ENCODE data around the gene KRTAP12-4.
"Not testable (repeated sequence)": the region's sequence is repeated elsewhere in the genome, so short reads cannot be mapped to it uniquely, and the experiment has no call there.

KRTAP12-4 gene

DNA sequence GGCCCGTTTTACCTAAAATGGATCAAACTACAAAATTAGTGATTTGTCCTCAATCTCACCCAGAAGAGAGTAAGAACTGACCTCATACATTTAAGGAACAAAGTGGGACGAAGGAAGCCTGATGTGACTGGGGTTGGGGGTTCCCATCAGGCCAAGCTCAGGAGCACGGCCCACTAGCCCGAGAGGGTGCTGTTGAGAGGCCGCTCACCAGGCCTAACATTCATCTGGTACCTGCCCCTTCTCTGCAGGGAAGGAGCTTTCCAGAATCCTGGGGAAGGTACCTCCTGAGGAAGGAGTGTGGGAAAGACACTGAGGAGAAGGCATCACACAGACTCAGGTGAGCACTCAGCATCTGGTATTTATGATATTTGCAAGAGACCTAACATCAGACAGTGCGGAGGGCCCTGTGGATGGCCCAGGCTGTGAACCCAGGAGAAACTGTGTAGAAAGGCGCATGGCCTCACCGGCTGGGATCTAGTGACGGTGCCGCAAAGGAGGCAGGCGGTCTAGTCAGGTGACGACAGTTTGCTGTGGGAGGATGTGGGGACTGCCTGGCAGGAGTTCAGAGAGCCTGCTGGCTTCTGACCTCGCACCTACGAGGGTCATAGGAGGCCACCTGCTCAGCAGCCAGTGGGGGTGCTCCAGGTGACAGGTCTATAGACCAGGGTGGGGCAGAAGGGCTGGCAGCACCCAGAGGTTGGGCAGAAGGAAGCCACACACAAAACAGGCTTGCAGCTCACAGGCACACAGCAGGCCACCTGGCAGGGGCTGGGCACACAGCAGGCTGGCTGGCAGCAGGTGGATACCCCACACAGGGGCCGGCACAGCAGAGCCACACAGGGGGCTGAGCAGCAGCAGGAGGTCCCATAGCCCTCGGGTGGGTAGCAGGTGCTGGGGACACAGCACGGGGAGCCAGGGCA, 543 bp downstream of the KRTAP12-4 start:
- peak; percentile 14 to 40 for DNase-seq

DNA sequence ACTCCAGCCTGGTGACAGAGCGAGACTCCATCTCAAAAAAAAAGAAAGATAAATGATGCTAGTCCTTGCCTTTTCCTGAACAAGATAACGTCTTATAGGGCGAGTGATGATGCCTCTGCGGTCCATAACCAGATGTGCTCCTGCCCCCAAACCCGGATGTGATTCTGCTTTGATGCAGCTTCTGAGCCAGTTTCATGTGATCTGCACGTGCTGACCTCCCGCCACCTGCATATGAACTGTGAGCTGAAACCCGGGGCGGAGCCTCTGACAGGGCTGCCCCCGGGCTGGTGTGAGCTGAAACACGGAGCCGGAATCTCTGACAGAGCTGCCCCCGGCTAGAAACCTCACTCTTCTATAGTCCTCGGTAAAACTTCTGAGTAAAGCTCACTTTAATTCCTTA, 1.3 kb downstream of the KRTAP12-4 start:
- DNase-seq, result no peak

DNA sequence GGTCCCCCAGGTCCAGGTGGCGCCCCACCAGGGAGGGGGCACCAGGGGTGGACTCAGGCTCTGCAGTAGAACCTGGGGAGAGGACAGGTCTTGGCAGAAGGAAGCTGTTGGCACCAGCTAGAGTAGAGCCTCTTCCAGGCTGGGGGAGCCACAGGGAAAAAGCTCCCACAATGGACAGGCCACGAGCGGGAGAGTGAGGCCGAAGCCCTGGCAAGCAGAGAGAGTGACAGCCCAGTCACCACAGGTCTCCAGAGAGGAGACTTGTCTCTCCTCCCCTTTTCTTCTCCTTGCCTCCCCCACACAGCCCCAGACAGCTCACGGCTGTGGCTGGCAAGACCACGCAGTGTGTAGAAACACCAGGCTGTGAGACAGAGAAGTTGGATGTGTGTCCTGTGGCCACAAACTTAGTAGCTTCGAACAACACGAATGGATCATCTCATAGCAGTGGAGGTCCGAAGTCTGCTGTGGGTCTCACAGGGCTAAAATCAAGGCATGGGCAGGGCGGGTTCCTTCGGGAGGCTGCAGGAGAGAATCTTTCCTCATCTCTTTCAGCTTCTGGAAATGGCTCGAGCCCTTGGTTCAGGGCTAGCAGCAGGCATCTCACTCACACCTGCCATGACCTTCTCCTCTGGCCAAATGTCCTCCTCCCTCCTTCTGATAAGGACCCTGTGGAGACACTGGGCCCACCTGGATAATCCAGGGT, 3.3 kb downstream of the KRTAP12-4 start:
- DNase-seq, result no peak

DNA sequence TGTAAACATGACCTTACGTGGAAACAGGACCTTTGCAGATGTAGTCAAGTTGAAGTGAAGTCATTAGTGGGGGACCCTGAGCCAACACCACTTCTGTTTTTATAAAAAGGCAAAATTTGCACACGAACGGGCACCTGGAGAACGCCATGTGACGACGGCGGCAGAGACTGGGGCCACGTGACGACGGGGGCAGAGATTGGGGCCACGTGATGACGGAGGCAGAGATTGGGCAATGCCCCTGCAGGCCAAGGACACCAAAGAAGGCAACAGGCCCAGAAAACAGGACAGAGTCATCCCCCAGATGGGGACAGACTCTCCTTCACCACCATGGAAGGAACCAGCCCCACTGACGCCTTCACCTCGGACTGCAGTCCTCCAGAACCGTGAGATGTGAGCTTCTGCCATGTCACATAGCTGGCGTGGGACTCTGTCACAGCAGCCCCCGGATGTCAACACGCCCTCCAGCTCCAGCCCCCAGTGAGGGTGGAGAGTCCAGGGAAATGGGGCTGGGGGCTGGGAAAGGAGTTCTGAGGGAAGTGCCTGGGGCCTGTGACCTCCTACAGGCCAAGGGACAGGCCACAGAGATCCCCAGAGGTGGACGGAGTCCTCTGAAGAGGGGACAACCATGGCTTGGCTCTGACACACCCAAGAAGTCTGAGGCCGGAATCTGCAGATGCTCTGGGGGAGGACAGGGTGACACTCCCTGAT, 4.0 kb downstream of the KRTAP12-4 start:
- DNase-seq, result no peak

DNA sequence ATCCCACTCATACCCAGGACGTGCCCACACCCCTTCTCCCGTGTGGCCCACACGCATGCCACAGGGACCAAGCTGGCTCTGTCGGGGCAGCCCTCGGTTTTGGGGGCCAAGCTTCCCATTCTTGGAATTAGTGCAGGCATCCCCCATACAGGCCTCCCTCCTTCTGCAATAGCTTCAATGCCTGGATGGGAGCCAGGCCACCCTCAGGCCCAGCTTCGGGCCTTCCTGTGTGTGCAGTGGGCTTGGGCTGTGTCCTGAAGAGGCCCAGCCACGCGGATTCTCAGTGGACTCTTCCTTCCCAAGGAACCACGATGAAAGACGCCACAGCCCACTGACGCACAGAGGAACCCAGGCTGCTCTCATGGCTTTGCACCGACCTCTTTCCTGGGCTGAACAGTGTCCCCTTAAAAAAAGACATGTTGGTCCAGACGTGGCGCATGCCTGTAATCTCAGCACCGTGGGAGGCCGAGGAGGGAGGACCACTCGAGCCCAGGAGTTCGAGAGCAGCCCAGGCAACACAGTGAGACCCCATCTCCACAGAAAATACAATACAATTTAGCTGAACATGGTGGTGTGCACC, 4.8 kb downstream of the KRTAP12-4 start:
- DNase-seq, result no peak

DNA sequence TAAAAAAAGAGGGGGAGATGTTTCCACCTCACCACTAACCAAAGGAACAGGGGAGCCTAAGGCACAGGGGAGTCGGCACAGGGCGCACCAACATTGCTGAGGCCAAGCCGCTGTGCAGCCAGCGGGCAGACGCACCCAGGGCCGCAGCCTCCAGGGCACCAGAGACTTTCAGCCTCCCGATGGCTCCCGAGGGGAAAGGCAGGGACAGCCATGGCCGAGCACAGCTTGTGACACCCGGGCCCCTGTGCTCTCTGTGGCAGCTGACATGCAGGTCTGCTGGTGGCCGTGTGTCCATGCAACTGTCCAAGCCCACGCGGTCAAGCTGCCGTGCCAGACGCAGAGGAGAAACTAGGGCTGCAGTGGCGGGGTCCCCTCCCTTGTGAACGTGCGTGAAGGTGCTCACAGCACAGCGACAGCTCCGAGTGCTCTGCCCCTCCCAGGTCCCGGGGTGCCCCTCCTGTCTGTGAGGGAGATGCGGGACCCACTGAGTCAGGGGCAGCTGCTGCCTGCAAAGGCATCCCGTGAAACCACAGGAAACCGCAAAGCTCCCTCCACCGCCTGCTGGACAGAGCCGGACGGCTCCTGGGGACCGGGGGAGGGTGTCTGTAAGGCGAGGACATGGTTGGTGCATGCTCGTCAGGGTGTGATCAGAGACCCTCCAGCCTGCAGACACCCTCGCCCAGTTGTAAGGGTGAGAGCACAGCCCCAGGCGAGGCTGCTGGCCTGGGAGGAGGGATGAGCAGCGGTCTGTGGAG, 5.7 kb downstream of the KRTAP12-4 start:
- no peak for DNase-seq

DNA sequence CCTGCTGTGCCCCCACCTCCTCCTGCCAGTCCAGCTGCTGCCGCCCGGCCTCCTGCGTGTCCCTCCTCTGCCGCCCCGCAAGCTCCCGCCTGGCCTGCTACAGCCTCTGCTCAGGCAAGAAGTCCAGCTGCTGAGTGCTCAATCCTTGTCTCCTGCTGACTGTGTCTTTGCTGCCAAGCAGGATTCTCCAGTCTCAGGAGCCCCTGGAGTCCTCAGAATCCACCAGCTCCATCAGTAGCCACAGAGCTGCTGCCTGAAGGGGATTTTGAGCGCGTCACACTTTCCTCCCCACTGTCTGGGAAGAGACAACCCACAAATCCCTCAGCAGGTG, 7.3 kb downstream of the KRTAP12-4 start:
- DNase-seq, result no peak

DNA sequence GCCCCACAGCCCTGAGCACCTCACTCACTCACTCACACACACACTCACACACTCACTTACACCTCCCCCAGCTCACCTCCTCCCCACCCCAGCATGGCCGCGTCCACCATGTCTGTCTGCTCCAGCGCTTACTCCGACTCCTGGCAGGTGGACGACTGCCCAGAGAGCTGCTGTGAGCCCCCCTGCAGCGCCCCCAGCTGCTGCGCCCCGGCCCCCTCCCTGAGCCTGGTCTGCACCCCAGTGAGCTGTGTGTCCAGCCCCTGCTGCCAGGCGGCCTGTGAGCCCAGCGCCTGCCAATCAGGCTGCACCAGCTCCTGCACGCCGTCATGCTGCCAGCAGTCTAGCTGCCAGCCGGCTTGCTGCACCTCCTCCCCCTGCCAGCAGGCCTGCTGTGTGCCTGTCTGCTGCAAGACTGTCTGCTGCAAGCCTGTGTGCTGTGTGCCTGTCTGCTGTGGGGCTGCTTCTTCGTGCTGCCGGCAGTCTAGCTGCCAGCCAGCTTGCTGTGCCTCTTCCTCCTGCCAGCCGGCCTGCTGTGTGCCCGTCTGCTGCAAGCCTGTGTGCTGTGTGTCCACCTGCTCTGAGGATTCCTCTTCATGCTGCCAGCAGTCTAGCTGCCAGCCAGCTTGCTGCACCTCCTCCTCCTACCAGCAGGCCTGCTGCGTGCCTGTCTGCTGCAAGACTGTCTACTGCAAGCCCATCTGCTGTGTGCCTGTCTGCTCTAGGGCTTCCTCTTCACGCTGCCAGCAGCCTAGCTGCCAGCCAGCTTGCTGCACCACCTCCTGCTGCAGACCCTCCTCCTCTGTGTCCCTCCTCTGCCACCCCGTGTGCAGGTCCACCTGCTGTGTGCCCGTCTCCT, 7.9 kb downstream of the KRTAP12-4 start, which contains the start of gene KRTAP10-11:
Gene KRTAP10-11, plus strand, starts transcription at position 49 of the 856 bp plus-strand sequence. Its CDS starts 45 bp downstream, at position 94.
- DNase-seq, result not testable (repeated sequence)

DNA sequence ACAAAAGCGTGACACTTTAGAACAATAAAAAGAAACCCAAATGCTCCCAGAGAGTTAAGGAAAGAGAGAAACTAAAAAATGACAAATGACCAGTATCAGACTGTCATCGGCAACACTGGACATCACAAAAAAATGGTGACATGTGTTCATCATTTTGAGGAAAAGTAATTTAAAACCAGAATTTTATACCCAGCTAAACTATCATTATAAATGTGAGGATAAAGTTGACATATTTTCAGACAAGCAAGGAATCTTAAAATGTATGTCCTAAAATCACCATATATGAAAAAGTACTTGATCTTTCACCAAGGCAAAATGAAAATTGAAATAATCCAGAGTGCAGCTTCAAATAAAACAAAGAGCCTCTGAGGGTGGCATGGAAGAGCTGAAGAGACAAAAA, 9.6 kb downstream of the KRTAP12-4 start:
- no peak for DNase-seq

DNA sequence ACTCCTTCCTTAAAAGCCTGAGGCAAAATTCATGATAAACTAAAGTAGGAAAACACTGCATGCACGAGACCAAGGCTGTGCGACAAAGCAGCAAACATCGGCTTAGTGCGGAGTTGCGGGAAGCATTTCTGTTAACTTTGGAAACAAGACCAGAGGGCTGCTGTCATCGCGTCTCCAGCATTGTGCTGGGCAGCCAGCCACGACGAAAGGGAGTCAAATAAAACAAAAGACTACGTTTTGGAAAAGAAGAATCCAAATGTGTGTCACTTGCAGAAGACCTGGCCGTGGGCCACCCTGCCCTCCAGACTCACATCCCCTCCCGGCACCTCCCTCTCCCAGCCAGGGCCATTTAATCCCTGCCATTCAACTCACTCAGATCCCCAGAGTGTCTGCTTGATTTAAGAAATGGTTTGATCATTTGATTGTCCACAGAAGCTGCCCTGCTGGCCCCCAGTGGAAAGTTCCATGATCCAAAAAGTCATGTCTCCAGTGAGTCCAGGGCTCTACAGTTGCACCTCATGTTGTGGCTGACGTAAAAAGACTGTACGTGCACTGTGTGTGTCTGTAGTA, 10.6 kb downstream of the KRTAP12-4 start:
- DNase-seq, result no peak

DNA sequence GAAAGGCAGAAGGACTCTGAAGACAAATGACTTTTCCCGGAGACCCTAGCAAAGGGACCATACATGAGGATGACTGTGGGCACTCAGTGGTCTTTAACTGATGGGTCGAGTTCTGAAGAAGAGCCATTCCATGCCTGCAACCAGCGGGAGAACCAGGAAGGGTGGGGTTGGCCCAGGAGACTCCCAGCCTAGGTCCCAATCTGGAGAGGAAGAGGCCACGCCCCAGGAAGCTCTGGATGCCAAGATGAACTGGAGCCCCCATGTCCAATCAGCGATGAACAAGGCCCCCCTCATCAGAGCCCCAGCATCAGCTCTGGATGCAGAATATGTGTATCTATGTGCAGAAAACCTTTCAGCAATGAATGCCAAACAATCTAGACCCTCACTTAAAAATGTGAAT, 13.7 kb downstream of the KRTAP12-4 start:
- no peak for DNase-seq

DNA sequence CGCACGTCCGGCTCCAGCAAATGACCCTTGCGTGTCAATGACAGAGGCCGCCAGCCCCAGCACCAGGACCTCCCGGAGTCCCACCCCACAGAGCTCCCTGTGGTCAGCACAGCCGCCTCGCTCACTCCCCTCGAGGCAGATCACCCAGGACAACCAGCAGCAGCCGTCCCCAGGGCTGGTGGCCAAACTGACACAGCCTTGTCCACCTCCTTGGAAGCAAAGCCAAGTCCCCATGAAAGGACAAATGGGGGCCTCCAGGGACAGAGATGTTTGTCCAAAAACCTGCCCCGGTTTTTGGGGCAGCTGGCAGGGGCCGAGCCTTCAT, 15.2 kb downstream of the KRTAP12-4 start:
- no peak for DNase-seq

DNA sequence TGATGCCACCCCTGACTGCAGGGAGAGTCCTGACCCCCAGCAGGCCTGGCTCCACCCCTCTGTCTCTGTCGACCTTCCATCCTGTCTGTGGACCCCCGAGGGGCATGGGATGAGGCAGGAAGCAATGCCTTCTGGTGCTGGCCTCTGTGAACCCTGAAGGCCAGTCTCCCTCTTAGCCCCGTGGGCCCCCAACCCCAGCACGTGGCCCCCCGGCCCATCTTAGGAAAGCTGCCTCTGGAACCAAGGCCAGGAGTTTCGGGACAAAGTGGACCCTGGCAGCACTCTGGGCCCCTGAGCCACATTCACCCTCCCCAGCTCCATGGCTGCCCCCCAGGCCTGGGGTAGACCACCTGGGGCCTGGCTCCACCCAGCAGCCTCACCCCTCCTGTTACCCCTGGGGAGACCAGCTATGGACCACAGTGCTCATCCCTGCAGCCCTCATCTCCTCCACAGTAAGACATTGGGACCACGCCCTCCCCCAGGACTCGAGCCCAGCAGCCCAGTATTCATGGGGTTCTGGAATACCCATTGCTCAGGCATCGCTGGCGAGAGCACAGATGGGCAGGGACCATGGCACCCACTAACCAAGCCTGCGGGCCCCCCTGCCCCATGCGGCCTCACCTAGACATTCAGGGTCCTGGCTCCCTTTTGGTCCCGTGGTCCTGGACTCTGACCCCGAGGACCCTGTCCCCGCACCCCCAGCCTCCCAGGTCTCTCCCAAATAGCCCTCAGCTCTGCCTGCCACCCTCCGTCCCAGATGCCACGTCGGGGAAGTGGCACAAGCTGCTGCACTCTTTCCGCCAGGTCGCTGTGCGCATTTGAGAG, 15.7 kb downstream of the KRTAP12-4 start:
- DNase-seq, result not testable (repeated sequence)

DNA sequence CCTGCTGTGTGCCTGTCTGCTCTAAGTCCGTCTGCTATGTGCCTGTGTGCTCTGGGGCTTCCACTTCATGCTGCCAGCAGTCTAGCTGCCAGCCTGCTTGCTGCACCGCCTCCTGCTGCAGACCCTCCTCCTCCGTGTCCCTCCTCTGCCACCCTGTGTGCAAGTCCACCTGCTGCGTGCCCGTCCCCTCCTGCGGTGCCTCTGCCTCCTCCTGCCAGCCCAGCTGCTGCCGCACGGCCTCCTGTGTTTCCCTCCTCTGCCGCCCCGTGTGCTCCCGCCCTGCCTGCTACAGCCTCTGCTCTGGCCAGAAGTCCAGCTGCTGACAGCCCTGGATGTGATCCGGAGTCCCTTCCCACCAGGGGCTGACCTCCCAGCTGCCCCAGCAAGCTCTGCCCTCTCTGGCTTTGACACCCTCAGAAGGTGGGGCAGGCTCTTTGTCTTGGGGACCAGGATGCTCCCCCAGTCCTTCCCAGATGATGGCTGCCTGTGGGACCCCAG, 16.6 kb downstream of the KRTAP12-4 start:
- not testable (repeated sequence) for DNase-seq

DNA sequence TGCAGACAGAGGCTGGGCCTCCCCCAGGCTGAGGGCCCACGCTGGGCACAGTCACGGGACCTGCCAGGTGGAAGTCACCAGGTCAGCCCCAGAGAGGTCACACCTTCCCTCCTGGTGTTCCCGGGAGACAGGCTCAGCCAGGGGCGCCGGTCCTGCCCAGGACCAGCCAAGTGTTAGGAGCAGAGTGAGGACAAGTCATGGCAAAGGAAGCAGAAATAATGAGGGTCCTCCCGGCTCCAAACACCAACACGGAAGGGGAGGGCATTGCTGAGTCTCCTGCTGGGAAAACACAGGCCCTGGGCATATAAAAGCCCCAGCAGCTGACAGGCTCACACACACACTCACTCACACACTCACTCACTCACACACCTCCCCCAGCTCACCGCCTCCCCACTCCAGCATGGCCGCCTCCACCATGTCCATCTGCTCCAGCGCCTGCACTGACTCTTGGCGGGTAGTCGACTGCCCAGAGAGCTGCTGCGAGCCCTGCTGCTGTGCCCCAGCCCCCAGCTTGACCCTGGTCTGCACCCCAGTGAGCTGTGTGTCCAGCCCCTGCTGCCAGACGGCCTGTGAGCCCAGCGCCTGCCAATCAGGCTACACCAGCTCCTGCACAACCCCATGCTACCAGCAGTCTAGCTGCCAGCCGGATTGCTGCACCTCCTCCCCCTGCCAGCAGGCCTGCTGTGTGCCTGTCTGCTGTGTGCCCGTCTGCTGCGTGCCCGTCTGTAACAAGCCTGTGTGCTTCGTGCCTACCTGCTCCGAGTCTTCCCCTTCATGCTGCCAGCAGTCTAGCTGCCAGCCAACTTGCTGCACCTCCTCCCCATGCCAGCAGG, 17.2 kb downstream of the KRTAP12-4 start, which contains the start of gene KRTAP10-10:
Gene KRTAP10-10, plus strand, starts transcription at position 339 of the 833 bp plus-strand sequence. Its CDS starts 62 bp downstream, at position 401.
- DNase-seq, result no peak

DNA sequence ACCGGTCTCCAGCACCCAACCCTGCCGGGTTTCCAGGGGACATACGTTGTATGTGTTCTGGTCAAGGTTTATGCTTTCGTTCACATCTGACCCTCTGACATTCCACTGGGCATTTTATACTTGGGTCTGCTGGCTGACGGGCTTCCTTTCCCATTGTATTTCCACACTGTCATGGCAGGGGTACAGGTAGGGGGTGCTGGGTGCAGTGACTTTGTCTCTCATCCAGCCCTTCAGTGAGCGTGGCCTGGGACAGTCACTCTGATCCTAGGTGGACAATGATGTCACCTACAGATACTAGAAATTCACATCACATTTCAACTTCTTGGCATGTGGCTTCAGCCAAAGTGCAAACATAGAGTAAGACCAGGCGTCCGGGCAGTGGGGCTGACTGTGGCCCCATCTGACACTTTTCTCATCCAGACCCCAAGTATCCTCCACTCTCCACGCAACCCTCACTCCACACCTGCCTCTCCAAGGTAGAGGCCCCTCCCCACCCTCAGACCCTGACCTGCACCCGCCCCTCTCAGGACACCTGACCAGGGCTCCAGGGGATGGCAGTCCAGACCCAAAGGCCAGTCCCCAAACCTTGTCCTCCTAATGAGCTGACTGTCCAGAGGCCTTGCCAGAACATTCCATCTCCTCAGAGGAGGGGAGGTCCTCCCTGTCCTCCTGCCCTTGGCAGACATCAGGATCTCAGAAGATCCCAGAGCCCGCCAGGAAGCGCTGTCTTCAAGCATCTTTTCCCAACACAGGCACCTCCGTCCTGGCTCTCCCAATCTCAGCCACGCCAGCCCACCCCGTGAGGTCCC, 18.0 kb downstream of the KRTAP12-4 start:
- no peak for DNase-seq

DNA sequence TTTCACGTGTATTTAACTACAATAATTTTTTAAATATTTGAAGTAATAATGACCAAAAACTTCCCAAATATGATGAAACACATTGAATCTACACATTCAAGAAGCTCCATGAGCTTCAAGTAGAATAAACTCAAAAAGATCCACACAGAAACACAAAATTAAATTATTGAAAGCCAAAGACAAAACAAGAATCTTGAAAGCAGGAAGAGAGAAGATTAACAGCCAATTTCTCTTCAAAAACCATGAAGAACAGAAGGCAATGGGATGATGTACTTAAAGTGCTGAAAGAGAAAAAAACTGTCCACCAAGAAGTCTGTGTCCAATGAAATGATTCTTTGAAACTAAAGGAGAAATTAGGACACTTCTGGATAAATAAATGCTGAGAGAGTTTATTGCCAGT, 22.4 kb downstream of the KRTAP12-4 start:
- DNase-seq, result no peak

DNA sequence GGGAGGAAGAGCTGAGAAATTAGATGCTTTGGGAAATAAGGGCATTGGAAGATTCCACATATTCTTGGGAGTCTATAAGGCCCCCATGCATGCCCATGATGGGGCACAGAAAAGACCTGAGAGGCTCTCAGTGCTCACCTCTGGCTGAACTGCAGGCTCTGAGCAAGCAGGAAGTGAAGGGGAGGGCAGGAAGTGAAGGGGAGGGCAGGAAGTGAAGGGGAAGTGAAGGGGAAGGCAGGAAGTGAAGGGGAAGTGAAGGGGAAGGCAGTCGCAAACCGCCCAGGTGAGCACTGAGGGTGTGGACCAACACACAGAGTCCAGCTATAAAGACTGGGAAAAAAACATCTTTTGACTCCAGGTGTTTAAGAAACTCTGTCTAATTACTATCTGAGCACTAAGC, 24.0 kb downstream of the KRTAP12-4 start:
- no peak for DNase-seq

All from stimulated activated CD4-positive, alpha-beta T cell treated with anti-CD3 and anti-CD28 coated beads, Interleukin-2, amount 100 ng/mL, for 24 hours (primary cell).